Natural killer cell treated with Interleukin-12 subunit alpha and Interleukin-12 subunit beta and Interleukin-15 and Interleukin-18, amount 100 ng/mL, for 72 hours (primary cell): Measurements from ENCODE around the gene B3GNT5. TPM values are rescaled to one million over a fixed set of nuclear protein-coding genes. Genes with fewer than 3 reads are reported as not detected.
"Not testable (repeated sequence)": the region's sequence is repeated elsewhere in the genome, so short reads cannot be mapped to it uniquely, and the experiment has no call there.

Experiments used
- ATAC-seq, 2 donors: fragments of 150-1000 bp; cut with Tn5 transposase in 1 of 2; sonication (Bioruptor Pico), chemical (Tn5 transposase) in 1 of 2; 2 replicates each; pipeline ENCODE4 v1.10.0; 2021
- DNase-seq: peaks from one replicate; pipeline ENCODE4 v3.0.0; 2022; ENCODE audit warnings: low spot score
- H3K27ac Mint-ChIP-seq, 2 donors: 1 replicate in 1 of 2; 2 replicates in 1 of 2; pipeline ENCODE4 v1.8.0; 2022; ENCODE audit warnings: mixed read lengths in 2 of 2, mild to moderate bottlenecking in 1 of 2, moderate library complexity in 1 of 2
- H3K27me3 Mint-ChIP-seq, 2 donors: 1 replicate in 1 of 2; 2 replicates in 1 of 2; pipeline ENCODE4 v1.8.0; 2022; ENCODE audit warnings: mixed read lengths in 2 of 2
- H3K36me3 Mint-ChIP-seq: one replicate; pipeline ENCODE4 v1.8.0; 2022; ENCODE audit warnings: mixed read lengths
- H3K4me1 Mint-ChIP-seq, 2 donors: 1 replicate in 1 of 2; 2 replicates in 1 of 2; pipeline ENCODE4 v1.8.0; 2022; ENCODE audit warnings: low read depth in 2 of 2, mixed read lengths in 2 of 2, mild to moderate bottlenecking in 1 of 2
- H3K4me3 Mint-ChIP-seq: one replicate; pipeline ENCODE4 v1.8.0; 2022; ENCODE audit warnings: mixed read lengths
- H3K9me3 Mint-ChIP-seq: 2 replicates; pipeline ENCODE4 v1.8.0; 2022; ENCODE audit warnings: mixed read lengths
- total RNA-seq, 2 donors: library from RNA; stranded (reverse); gene quantifications; one replicate each; pipeline ENCODE4 v1.2.3, GENCODE V29; 2022

The B3GNT5 gene
- total RNA-seq, 2 donors from 2014 or later, result 0.36 to 1.0 TPM

DNA sequence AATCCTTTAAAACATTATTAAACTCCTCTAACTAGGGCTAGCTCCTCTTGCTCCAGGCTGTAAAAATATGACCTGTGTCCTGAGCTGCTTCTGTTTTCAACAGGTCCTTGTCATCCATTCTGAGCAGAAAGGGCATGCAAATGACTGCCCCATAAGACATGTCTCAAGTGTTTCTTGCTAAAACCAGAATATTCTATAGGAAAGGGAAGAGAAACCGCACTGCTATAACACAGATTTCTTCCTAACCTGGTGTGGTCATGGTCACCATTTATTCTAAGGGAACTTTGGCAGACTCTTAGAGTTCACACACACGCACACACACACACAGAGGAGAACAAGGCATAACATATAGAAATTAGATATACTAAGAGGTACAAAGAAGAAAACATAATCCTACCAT lies 34.2 kb upstream of the B3GNT5 start:
- H3K27me3 Mint-ChIP-seq, result peaks cover 6 to 7% of the 10 kb centered on the region in 2 donors
- H3K36me3 Mint-ChIP-seq, result no peaks in the 10 kb centered on the region
- H3K27ac Mint-ChIP-seq, result no peak overlapping the region
- ATAC-seq (no peak), DNase-seq (no peak)
- peaks cover 0 to 5% of the 10 kb centered on the region in 2 donors for H3K4me1 Mint-ChIP-seq
- H3K4me3 Mint-ChIP-seq, result no peak overlapping the region
- H3K9me3 Mint-ChIP-seq, result no peaks in the 10 kb centered on the region

DNA sequence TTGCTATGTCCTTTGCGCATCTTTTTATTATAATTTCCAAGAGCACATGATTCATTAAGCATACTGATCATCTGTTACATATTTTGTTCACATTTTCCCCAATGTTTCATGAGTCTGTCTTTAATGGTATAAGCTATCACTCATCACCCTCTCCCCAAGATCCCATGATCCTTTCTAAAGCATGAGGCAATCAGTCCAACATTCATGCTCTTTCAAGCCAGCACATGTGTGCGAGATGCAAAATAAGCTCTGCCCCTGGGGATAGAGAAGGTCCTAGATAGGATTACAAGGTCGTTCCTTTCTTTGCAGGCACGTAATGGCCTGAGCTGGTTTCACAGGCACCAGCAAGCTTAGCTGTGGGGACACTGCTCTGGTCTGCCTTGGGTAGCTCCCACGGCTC lies 32.2 kb upstream of the B3GNT5 start:
- DNase-seq (no peak), ATAC-seq (no peak)
- Mint-ChIP-seq H3K27ac (no peak overlapping the region), H3K4me1 (peaks cover 9 to 16% of the 10 kb centered on the region in 2 donors), H3K4me3 (no peak overlapping the region), H3K27me3 (peaks cover 6 to 7% of the 10 kb centered on the region in 2 donors), H3K9me3 (no peaks in the 10 kb centered on the region), H3K36me3 (no peaks in the 10 kb centered on the region)

DNA sequence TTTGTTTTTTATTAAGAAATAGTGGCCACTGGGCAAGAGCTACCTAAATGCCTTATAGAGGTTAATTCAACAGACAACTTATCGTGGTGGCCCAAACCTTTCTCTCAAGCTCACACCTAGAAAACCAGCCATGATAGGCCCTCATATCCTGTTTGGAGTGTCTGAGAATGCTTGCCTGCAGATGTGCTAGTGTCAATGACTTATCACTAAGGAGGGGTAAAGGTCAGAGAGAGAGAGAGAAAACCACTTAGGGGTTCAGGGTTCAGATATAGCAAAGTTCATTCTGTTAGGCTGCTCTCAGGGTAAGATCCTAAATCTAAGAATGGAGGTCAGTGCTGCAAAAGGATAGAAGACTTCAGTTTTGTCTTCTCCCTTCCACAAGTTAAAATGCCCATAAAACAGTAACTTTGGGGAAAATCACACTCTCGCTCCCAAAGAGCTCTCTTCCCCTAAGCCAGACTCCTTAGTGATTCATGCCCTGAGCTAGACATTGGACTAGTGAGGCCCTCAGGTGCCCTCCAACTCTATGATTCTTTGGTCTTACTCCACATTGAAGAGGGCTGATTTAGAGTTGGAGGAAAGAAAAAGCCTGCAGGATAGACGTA lies 30.3 kb upstream of the B3GNT5 start:
- H3K27ac Mint-ChIP-seq, result no peak overlapping the region
- H3K27me3 Mint-ChIP-seq, result peaks cover 7 to 8% of the 10 kb centered on the region in 2 donors
- H3K4me1 Mint-ChIP-seq, result peaks cover 9 to 16% of the 10 kb centered on the region in 2 donors
- DNase-seq, result no peak
- H3K9me3 Mint-ChIP-seq, result no peaks in the 10 kb centered on the region
- H3K4me3 Mint-ChIP-seq, result no peak overlapping the region
- no peaks in the 10 kb centered on the region for H3K36me3 Mint-ChIP-seq
- ATAC-seq, result no peak

DNA sequence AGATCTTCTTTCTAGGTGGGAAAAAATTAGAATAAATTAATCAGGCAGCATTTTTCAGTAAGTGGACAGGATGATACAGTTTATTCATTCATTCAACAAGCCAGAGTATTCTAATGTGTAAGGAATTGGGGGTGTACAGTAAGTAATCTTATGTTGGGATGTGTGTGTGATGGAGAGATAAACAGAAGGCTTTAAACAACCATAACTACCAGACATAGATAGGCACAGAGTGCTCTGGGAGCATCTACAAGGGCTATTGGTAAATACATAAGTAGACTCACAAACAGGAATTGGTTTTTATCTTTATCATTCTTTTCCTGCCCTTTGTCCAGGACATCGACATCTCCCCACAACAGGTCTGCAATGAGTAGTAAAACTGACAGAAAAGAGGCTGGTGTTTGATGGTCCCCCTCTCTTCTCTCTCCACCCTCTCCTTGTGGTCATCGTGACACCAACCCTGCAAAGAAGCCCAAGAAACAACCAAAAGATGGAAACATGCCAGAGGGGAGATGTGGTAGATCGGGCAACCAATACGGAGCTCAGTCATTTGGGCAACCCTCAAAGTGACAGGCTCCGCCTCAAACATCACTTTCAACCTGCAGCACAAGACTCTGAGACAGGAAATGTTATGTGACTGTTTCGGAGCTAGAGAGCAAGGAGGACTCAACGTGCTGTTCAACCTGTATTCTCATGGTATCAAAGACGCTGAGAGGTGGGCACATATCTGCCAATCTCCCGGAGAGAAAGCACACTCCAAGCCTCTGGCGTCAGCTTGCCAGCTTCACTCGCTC lies 28.7 kb upstream of the B3GNT5 start:
- H3K4me1 Mint-ChIP-seq, result peaks cover 9 to 11% of the 10 kb centered on the region in 2 donors
- H3K9me3 Mint-ChIP-seq, result no peaks in the 10 kb centered on the region
- DNase-seq, result no peak
- ATAC-seq, result peak; percentile 70 to 76
- peak overlapping the region; percentile 49 for H3K4me3 Mint-ChIP-seq
- H3K36me3 Mint-ChIP-seq, result no peaks in the 10 kb centered on the region
- peaks cover 3 to 4% of the 10 kb centered on the region in 2 donors for H3K27me3 Mint-ChIP-seq
- H3K27ac Mint-ChIP-seq, result no peak overlapping the region

DNA sequence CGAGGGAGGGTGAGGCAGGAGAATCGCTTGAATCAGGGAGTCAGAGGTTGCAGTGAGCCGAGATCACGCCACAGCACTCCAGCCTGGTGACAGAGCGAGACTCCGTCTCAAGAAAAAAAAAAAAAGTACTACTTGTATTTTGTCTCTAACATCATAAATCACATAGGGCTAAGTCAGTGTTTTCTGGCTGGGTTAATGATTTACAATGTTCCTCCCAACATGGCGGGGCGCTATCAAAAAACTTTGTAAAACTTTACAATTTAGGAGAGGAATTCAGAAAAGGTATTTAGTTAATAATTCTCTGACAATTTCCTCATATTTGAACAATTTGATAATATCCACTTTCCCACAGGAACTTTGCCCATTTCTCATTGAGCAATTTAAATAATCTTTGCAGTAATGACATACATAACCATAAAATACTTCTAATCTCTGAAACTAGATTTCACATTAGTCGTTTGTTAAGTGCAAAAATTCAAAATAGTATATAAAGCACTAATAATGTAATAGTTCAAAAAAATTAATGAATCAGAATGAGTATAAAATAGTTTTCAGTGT lies 26.6 kb upstream of the B3GNT5 start:
- H3K4me1 Mint-ChIP-seq, result peaks cover 9 to 11% of the 10 kb centered on the region in 2 donors
- peaks cover 4 to 8% of the 10 kb centered on the region in 2 donors for H3K27me3 Mint-ChIP-seq
- H3K4me3 Mint-ChIP-seq, result no peak overlapping the region
- no peak for DNase-seq
- ATAC-seq, result no peak
- H3K36me3 Mint-ChIP-seq, result no peaks in the 10 kb centered on the region
- H3K27ac Mint-ChIP-seq, result no peak overlapping the region
- H3K9me3 Mint-ChIP-seq, result no peaks in the 10 kb centered on the region

DNA sequence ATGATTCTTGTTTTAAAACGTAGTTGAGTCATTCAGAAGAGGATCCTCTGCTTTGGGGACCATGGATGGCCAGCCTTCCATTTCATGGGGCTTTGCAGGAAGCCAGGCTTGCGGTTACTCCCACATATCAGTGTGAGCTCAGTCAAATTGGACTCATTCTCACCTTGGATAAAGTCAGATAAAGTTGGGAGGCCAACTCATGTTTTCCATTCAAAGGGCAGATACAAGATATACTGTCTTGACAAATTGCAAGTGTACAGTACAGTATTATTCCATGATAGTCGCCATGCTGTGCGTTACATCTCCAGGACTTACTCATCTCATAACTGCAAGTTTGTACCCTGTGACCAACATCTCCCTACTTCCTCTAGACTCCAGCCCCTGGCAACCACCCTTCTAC lies 25.5 kb upstream of the B3GNT5 start:
- no peak for ATAC-seq
- Mint-ChIP-seq H3K27me3 (peaks cover 4 to 8% of the 10 kb centered on the region in 2 donors), H3K4me3 (no peak overlapping the region), H3K36me3 (no peaks in the 10 kb centered on the region), H3K9me3 (no peaks in the 10 kb centered on the region), H3K27ac (no peak overlapping the region), H3K4me1 (peaks cover 9 to 11% of the 10 kb centered on the region in 2 donors)
- DNase-seq, result no peak

DNA sequence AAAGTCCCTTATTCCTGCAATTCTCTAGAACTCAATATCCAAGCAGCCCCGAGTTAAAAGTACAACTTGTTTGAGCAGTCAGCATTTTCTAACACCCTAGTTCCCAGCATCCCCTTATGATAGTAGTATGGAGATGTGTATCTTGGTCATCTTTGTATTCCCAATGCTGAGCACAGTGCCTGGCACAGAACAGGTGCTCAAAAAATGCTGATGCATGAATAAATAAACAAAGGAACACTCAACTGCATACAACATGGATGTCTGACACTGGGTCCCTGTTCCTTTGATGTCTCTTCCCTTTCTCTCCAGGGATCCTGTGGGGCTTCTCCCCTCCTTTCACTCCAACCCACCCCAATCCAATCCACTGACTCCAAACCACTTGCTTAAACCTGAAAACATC lies 23.9 kb upstream of the B3GNT5 start:
- no peak for DNase-seq
- no peaks in the 10 kb centered on the region for H3K9me3 Mint-ChIP-seq
- no peak for ATAC-seq
- H3K4me3 Mint-ChIP-seq, result no peak overlapping the region
- no peak overlapping the region for H3K27ac Mint-ChIP-seq
- peaks cover 6 to 9% of the 10 kb centered on the region in 2 donors for H3K4me1 Mint-ChIP-seq
- no peaks in the 10 kb centered on the region for H3K36me3 Mint-ChIP-seq
- H3K27me3 Mint-ChIP-seq, result peaks cover 4 to 8% of the 10 kb centered on the region in 2 donors

DNA sequence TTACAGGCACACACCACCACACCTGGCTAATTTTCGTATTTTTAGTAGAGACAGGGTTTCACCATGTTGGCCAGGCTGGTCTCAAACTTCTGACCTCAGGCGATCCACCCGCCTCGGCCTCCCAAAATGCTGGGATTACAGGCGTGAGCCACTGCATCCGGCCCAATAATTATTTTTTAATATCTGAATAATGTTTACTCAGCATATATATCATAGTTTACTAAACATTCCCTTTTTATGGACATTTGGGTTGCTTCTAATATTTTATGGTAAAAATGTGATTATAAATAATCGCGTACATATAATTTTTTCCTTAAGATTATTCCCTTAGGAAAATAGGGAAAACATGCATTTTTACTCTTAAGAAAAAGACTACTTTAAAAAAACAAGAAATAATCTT lies 22.8 kb upstream of the B3GNT5 start:
- not testable (repeated sequence) for H3K9me3 Mint-ChIP-seq, H3K4me3 Mint-ChIP-seq, H3K36me3 Mint-ChIP-seq, DNase-seq, H3K27me3 Mint-ChIP-seq, ATAC-seq, H3K27ac Mint-ChIP-seq, H3K4me1 Mint-ChIP-seq

DNA sequence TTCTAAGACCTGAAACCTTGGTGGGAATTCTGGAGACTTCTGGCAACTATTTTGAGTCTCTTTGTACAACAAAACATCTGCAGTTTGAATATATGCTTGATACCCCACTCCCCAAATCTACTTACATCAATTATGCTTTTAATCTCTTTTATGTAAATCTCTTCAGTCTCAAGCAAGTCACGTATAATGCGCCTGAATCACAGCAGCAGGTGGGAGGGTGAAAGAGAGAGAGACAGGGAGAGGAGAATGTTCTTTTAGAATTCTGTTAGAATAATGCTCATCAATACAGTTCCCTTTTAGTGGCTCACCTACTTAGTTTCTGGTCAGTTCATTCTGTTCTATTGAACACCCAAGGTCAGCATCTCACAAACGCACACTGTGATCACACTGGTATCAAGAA lies 22.2 kb upstream of the B3GNT5 start:
- Mint-ChIP-seq H3K4me3 (no peak overlapping the region), H3K4me1 (no peaks in the 10 kb centered on the region), H3K9me3 (no peaks in the 10 kb centered on the region), H3K27ac (no peak overlapping the region), H3K27me3 (peaks cover 4 to 8% of the 10 kb centered on the region in 2 donors), H3K36me3 (no peaks in the 10 kb centered on the region)
- ATAC-seq, result no peak
- DNase-seq, result no peak

DNA sequence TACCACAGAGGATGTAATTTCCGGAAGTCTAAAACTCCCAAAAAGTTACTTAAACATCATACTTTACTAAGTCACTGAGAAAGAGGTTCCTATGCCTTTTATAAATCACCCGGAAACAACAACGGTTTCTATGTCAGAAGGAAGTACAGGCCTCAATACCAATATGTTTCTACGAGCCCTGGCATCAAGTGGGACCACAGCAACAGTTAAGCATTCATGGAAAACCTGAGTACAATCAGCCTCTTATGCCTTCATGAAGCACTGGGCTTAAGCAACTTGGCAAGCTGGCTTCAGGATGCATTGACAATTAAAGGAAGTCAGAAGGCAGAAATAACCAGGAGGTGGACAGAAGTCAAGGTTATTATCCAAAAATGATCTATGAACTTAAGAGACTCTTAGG lies 19.1 kb upstream of the B3GNT5 start:
- no peak overlapping the region for H3K27ac Mint-ChIP-seq
- no peaks in the 10 kb centered on the region for H3K36me3 Mint-ChIP-seq
- DNase-seq (no peak), ATAC-seq (no peak)
- peaks cover 0 to 8% of the 10 kb centered on the region in 2 donors for H3K27me3 Mint-ChIP-seq
- no peaks in the 10 kb centered on the region for H3K9me3 Mint-ChIP-seq
- H3K4me1 Mint-ChIP-seq, result no peaks in the 10 kb centered on the region
- H3K4me3 Mint-ChIP-seq, result no peak overlapping the region

DNA sequence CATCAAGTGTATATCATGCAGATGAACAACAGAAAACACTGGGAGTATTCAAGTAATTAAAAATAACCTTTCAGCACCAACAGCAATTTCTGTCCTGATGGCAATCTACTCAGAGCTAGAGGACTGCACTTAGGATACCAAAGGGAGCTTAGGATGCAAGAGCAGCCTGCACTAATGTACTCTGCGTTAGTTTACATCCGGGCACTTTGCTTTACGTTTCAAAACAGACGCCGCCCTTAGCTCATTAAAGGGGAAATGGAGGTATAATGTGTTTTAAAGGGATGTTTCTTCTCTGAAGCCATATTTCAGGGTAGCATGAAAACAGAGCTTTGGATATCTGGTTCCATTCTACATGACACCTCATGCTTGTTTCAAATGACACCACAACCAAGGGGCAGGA lies 14.0 kb upstream of the B3GNT5 start:
- DNase-seq (no peak), ATAC-seq (no peak)
- Mint-ChIP-seq H3K36me3 (peaks cover 9% of the 10 kb centered on the region), H3K27ac (no peak overlapping the region), H3K4me1 (no peaks in the 10 kb centered on the region), H3K27me3 (peaks cover 14 to 21% of the 10 kb centered on the region in 2 donors), H3K4me3 (no peak overlapping the region), H3K9me3 (peaks cover 6% of the 10 kb centered on the region)

DNA sequence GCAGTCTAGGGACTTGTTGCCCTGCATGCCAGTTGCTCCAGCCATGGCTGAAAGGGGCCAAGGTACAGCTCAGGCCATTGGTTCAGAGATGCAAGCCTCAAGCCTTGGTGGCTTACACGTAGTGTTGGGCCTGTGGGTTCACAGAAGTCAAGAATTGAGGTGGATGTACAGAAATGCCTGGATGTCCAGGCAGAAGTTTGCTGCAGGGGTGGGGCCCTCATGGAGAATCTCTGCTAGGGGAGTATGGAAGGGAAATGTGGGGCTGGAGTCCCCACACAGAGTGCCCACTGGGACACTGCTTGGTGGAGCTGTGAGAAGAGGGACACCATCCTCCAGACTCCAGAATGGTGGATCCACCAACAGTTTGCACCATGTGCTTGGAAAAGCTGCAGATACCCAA lies 10.6 kb upstream of the B3GNT5 start:
- Mint-ChIP-seq H3K27me3 (peaks cover 14 to 21% of the 10 kb centered on the region in 2 donors), H3K36me3 (peaks cover 9% of the 10 kb centered on the region), H3K4me3 (no peak overlapping the region), H3K9me3 (peaks cover 6% of the 10 kb centered on the region), H3K27ac (no peak overlapping the region), H3K4me1 (no peaks in the 10 kb centered on the region)
- DNase-seq, result no peak
- ATAC-seq, result no peak

DNA sequence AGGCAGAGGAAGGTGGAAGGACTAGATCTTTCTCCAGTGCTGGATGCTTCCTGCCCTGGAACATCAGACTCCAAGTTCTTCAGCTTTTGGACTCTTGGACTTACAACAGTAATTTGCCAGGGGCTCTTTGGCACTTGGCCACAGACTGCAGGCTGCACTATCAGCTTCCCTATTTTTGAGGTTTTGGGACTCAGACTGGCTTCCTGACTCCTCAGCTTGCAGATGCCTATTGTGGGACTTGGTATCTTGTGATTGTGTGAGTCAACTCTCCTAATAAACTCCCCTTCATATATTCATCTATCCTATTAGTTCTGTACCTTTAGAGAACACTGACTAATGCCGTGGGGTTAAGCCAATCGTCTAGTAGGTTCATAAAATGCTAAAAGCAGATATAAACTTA lies 8.8 kb upstream of the B3GNT5 start:
- Mint-ChIP-seq H3K9me3 (peaks cover 6% of the 10 kb centered on the region), H3K36me3 (peaks cover 9% of the 10 kb centered on the region), H3K27me3 (peaks cover 14 to 26% of the 10 kb centered on the region in 2 donors), H3K4me1 (no peaks in the 10 kb centered on the region), H3K4me3 (no peak overlapping the region), H3K27ac (no peak overlapping the region)
- ATAC-seq, result no peak
- no peak for DNase-seq

DNA sequence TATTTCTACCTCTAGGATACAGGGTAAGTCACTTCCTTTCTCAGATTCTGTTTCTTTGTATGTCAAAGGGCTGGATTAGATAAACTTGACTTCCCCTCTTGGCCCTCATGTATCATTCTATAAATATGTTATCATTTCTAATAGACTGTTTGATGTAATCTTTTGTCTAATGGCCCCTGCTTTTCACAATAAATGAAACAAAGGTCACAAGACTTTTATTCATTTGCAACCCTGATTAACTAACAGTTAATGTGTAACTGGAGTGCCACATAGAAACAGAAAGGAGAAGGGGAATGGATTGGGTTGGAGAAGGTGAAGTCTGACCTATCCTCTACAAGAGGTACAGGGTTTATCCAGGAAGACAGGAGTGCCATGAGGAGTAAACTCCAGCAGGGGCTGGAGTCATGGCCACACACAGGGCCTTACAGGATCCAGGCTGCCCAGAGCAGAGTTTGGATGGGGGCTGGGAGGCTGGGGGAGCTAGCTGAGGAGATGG lies 8.0 kb upstream of the B3GNT5 start:
- DNase-seq (no peak), ATAC-seq (no peak)
- Mint-ChIP-seq H3K9me3 (peaks cover 6% of the 10 kb centered on the region), H3K27ac (no peak overlapping the region), H3K4me1 (no peaks in the 10 kb centered on the region), H3K4me3 (no peak overlapping the region), H3K36me3 (peaks cover 9% of the 10 kb centered on the region), H3K27me3 (peaks cover 8 to 26% of the 10 kb centered on the region in 2 donors)
